Iris pigment epithelial cell (primary cell): ENCODE measurements around the gene SMNDC1.
"Not testable (repeated sequence)": the region's sequence is repeated elsewhere in the genome, so short reads cannot be mapped to it uniquely, and the experiment has no call there.

Source experiments
- DNase-seq: peaks from one replicate; pipeline ENCODE4 v3.0.0-alpha.2; 2011; ENCODE audit warnings: low read depth

The SMNDC1 gene

GRCh38 chr10:110304780-110305421, at the start of gene SMNDC1:
SMNDC1 (minus strand) TSS chr10:110304920; CDS start chr10:110303587, 1,333 bp downstream.
- peak; percentile 97 for DNase-seq

- DNase-seq: peak; percentile 83
These were observed 49.6 kb upstream of the SMNDC1 start for GRCh38 chr10:110354322-110354766.

GRCh38 chr10:110353244-110354119, 48.8 kb upstream of the SMNDC1 start:
- DNase-seq: peak; percentile 93

- no peak for DNase-seq
These were observed 48.2 kb upstream of the SMNDC1 start for GRCh38 chr10:110352930-110353243.

GRCh38 chr10:110350812-110351211, 46.1 kb upstream of the SMNDC1 start:
- DNase-seq: peak; percentile 77

- no peak for DNase-seq
These were observed 45.1 kb upstream of the SMNDC1 start for GRCh38 chr10:110349831-110350230.

GRCh38 chr10:110349386-110349785, 44.7 kb upstream of the SMNDC1 start:
- no peak for DNase-seq

- no peak for DNase-seq
These were observed 43.6 kb upstream of the SMNDC1 start for GRCh38 chr10:110348336-110348735.

- DNase-seq: no peak
These were observed 42.2 kb upstream of the SMNDC1 start for GRCh38 chr10:110346914-110347313.

- DNase-seq: no peak
These were observed 40.6 kb upstream of the SMNDC1 start for GRCh38 chr10:110345286-110345685.

GRCh38 chr10:110344622-110345021, 39.9 kb upstream of the SMNDC1 start:
- DNase-seq: peak; percentile 45

GRCh38 chr10:110343947-110344346, 39.2 kb upstream of the SMNDC1 start:
- DNase-seq: no peak

GRCh38 chr10:110340816-110341215, 36.1 kb upstream of the SMNDC1 start:
- DNase-seq: no peak

- no peak for DNase-seq
These were observed 35.4 kb upstream of the SMNDC1 start for GRCh38 chr10:110340122-110340521.

- DNase-seq: no peak
These were observed 33.2 kb upstream of the SMNDC1 start for GRCh38 chr10:110337906-110338305.

- DNase-seq: no peak
These were observed 32.7 kb upstream of the SMNDC1 start for GRCh38 chr10:110337401-110337800.

GRCh38 chr10:110336111-110336721, 31.5 kb upstream of the SMNDC1 start:
- DNase-seq: peak; percentile 97

- DNase-seq: no peak
These were observed 30.8 kb upstream of the SMNDC1 start for GRCh38 chr10:110335314-110336064.

- DNase-seq: no peak
These were observed 29.4 kb upstream of the SMNDC1 start for GRCh38 chr10:110334061-110334656.

GRCh38 chr10:110331226-110331795, 26.6 kb upstream of the SMNDC1 start:
- DNase-seq: not testable (repeated sequence)

GRCh38 chr10:110330675-110331074, 26.0 kb upstream of the SMNDC1 start:
- no peak for DNase-seq
